GM12892 (cell line): ENCODE results near the gene KCTD1.

Source experiments
- DNase-seq: peaks from one replicate; pipeline ENCODE4 v3.0.0; 2011; ENCODE audit not compliant: insufficient read length
- FAIRE-seq: peaks from 2 replicates; lab custom pipeline; 2011; peaks lifted over from hg19 to GRCh38; lab: Jason Lieb, UNC
- POLR2A ChIP-seq: IDR thresholded peaks from 2 replicates; pipeline ENCODE4 v1.6.1; 2011; ENCODE audit warnings: low read depth, low read length, control low read depth
- POLR2AphosphoS5 ChIP-seq: IDR thresholded peaks from 2 replicates; pipeline ENCODE4 v1.6.1; 2011; ENCODE audit warnings: low read depth, low read length, control low read depth
- TAF1 ChIP-seq: IDR thresholded peaks from 2 replicates; pipeline ENCODE4 v1.6.1; 2011; ENCODE audit warnings: low read depth, mild to moderate bottlenecking, control low read depth, low read length, borderline replicate concordance

The KCTD1 gene

DNA sequence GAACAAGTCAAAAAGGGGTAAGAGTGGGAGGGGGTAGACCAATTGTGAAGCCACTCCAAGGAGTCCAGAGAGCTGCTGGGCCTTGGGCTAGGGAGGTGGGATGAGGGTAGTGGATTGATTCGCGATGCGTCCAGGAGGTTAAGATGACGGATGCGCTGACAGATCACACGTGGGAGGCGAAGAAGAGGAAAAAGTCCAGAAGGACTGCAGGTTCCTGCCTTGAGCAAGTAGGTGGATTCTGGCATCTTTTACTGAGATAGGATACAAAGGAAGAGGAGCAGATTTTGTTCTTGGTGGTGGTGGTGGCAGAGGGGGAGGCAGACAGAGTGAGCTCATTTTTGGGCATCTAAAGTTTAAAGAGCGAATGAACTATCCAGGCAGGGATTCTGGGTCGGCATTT is 76.5 kb downstream of the KCTD1 start:
- no peak for TF ChIP-seq POLR2A
- TF ChIP-seq TAF1 = no peak
- TF ChIP-seq POLR2AphosphoS5 = no peak
- DNase-seq (no peak), FAIRE-seq (no peak)

DNA sequence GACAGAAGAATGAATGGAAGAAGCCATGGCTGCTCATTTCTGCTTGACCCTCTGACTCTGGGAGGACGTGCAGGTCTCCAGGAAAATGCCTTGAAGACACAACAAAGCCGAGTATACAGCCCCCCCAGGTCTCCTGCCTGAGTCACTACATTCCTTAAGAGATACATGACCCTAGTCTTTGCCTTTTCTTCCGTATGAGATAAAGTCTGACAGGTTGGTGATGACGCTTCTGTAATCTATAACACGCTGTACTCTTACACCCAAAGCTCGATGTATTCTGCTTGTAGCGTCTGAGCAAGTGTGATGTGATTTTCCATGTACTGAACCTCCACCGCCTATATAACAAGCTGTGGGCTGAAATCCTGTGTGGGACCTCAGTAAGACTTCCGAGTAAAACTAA is 77.3 kb downstream of the KCTD1 start:
- FAIRE-seq = no peak

GRCh38 chr18:26470011-26470637 is 78.2 kb downstream of the KCTD1 start:
- DNase-seq (no peak), FAIRE-seq (peak; percentile 67)

More for the DNA sequence above, 77.3 kb downstream of the KCTD1 start:
- no peak for TF ChIP-seq POLR2AphosphoS5
- no peak for DNase-seq

GRCh38 chr18:26468931-26469340 is 79.4 kb downstream of the KCTD1 start:
- TF ChIP-seq POLR2AphosphoS5 (no peak), TAF1 (no peak), POLR2A (no peak)
- peak; percentile 73 for FAIRE-seq
- no peak for DNase-seq

More at GRCh38 chr18:26470011-26470637, 78.2 kb downstream of the KCTD1 start:
- TF ChIP-seq POLR2AphosphoS5 (no peak), POLR2A (no peak), TAF1 (no peak)

DNA sequence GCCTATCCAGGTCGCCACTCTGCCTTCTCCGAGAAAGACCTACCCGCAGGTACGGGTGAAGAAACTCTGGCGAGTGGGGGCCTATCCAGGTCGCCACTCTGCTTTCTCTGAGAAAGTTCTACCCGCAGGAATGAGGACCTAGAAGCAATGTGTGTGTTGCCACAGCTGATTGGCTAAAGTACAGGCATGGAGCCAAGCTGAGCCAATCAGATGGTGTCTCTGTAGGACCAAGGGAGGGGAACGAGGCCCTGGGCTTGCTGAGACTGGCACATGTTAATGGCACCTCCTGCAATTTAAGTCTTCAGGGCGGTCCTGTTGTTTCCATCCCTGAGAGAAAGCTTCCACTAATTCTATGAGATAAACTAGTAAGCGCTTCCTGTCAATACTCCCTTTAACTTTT is 82.3 kb downstream of the KCTD1 start:
- FAIRE-seq (no peak), DNase-seq (no peak)
- TF ChIP-seq TAF1 = no peak
- TF ChIP-seq POLR2AphosphoS5 = no peak
- no peak for TF ChIP-seq POLR2A

DNA sequence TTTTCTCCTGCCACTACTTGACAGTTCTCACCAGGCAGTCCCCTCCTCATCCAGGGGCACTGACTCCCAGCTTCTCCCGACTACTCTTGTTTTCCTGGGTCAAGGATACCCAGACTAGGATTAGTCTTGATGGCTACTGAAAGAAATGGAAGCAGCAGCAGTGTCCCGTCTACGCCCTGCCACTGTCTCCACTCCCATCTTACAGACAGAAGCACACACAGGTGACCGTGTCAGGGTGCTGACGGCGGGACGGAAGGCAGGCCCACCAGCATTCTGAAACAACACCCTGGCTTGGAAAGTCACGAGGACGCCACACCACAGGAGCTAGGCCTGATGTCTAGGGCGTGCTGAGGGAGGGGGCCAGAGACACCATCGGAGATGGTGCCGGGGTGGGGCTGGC is 82.9 kb downstream of the KCTD1 start:
- no peak for DNase-seq
- no peak for FAIRE-seq
- TF ChIP-seq TAF1 (no peak), POLR2AphosphoS5 (no peak), POLR2A (no peak)

DNA sequence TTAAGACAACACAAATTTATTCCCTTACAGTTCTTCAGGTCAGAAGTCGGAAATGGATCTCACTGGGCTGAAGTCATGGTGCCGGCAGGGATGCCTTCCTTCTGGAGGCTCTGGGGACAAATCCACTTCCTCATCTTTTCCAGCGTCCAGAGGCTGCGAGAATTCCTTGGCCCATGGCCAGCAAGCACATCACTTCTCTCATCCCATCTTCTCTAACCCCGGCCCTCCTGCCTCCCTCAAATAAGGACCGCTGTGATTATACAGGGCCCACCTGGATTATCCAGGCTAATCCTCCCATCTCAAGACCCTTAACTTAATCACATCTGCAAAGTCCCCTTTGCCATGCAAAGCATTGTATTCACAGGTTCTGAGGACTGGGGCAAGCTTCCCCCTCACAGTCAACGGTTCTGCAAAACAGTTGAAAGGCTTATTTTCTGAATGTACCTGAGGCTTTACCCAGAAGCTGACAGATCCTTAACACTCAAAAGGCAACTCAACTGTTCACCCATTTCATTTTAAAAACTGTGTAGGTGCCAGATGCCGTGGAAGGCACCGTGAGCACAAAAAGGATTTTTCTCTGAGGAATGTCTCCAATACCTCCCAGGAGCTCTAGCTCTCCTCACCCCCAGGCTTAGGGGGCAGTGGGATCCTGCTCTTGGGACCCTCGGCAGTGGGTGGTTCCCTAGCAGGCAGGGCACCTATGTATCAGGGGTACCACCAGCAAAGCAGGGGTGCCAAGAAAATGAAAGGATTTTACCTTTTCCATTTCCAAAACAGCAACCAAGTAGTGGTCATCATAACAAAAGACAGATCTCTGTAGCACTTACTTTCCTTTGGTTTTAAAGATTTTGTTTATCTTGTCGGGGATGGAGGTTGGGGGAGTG is 84.0 kb downstream of the KCTD1 start:
- TF ChIP-seq POLR2AphosphoS5 (no peak), POLR2A (no peak), TAF1 (no peak)
- no peak for FAIRE-seq
- no peak for DNase-seq

- no peak for DNase-seq
- TF ChIP-seq TAF1 (no peak), POLR2A (no peak), POLR2AphosphoS5 (no peak)
- no peak for FAIRE-seq
Measured at GRCh38 chr18:26462355-26462754, 86.0 kb downstream of the KCTD1 start.

DNA sequence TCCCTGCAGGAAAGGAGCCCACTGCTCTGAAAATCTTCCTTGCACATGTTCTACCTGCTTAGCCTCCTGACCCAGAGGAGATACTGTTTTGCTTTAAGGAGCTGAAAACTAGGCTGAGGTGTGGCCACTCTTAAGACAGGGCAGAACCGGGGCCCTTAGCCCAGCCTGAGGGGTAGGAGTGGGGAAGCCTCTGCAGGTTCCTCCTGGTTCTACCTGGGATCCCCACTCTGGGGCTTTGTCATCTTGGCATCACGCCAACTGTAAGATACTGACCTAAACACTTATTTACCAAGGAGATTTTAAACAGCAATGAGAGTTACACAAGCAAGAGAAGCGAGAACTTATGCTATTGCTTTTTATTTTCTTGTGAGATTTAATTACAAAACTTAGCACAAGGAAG is 86.9 kb downstream of the KCTD1 start:
- FAIRE-seq (no peak), DNase-seq (no peak)
- TF ChIP-seq TAF1 (no peak), POLR2A (no peak), POLR2AphosphoS5 (no peak)

GRCh38 chr18:26460449-26461091 is 87.8 kb downstream of the KCTD1 start:
- FAIRE-seq = peak; percentile 97
- no peak for TF ChIP-seq TAF1
- TF ChIP-seq POLR2A = no peak
- TF ChIP-seq POLR2AphosphoS5 = no peak
- DNase-seq = no peak

DNA sequence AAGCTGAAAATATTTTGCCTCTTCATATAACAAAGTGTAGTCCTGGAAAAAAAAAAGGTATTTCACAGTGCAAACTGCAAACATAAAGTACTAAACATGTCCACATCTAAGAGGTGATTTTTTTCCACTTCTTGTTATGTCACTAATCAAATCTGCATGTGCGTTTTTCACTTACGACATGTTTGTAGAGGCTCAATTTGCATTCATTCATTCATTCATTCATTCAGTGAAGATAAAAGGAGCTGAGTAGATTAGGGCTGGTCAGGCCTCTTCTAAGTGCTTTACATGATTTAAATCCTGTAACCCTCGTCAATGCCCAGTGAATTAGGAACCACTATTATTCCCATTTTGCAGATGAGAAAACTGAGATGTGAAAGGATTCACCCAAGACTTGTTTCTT is 88.5 kb downstream of the KCTD1 start:
- DNase-seq (no peak), FAIRE-seq (no peak)
- TF ChIP-seq TAF1 (no peak), POLR2A (no peak), POLR2AphosphoS5 (no peak)
